Liver (tissue), 9 donors: Measurements from ENCODE around the gene EPHB2. TPM values are rescaled to one million over a fixed set of nuclear protein-coding genes. Genes with fewer than 3 reads are reported as not detected.

Experiments
- DNase-seq: peaks from one replicate; pipeline ENCODE4 v3.0.0-alpha.2; 2017; ENCODE audit warnings: low spot score
- H3K27ac ChIP-seq, 2 donors: one replicate each; pipeline ENCODE4 v1.7.0; 2013; ENCODE audit warnings: inconsistent platforms in 2 of 2, low read length in 2 of 2, control low read depth in 1 of 2, low read depth in 1 of 2, mild to moderate bottlenecking in 1 of 2
- H3K27me3 ChIP-seq, 4 donors: one replicate each; pipeline versions ENCODE4 v1.6.1 to v1.7.0; 2013; ENCODE audit warnings: low read length in 3 of 4, inconsistent platforms in 1 of 4, mild to moderate bottlenecking in 1 of 4, moderate library complexity in 1 of 4; ENCODE audit not compliant: control insufficient read depth in 4 of 4, insufficient read depth in 4 of 4
- H3K36me3 ChIP-seq, 4 donors: one replicate each; pipeline versions ENCODE4 v1.6.1 to v1.7.0; 2013; ENCODE audit warnings: low read length in 3 of 4, mild to moderate bottlenecking in 3 of 4, low read depth in 1 of 4, moderate library complexity in 1 of 4; ENCODE audit not compliant: control insufficient read depth in 4 of 4, insufficient read depth in 3 of 4
- H3K4me1 ChIP-seq, 4 donors: one replicate each; pipeline versions ENCODE4 v1.6.1 to v1.7.0; 2013; ENCODE audit warnings: low read length in 3 of 4, mild to moderate bottlenecking in 3 of 4, moderate library complexity in 1 of 4; ENCODE audit not compliant: control insufficient read depth in 4 of 4, insufficient read depth in 4 of 4
- H3K4me3 ChIP-seq, 3 donors: one replicate each; pipeline versions ENCODE4 v1.6.1 to v1.7.0; 2013; ENCODE audit warnings: low read length in 3 of 3, control low read depth in 1 of 3, low read depth in 1 of 3, mild to moderate bottlenecking in 1 of 3
- H3K9ac ChIP-seq, 2 donors: one replicate each; pipeline ENCODE4 v1.7.0; 2013; ENCODE audit warnings: low read length in 2 of 2, mild to moderate bottlenecking in 2 of 2, moderate library complexity in 2 of 2, control low read depth in 1 of 2, low read depth in 1 of 2
- H3K9me3 ChIP-seq, 4 donors: one replicate each; pipeline versions ENCODE4 v1.6.1 to v1.7.0; 2013; ENCODE audit warnings: low read length in 3 of 4; ENCODE audit not compliant: control insufficient read depth in 4 of 4
- EGR1 ChIP-seq, 2 donors: IDR thresholded peaks; 2 replicates each; pipeline ENCODE4 v1.6.1; 2016 to 2018; ENCODE audit warnings: antibody characterized with exemption in 2 of 2, low read depth in 2 of 2
- FOXA2 ChIP-seq: IDR thresholded peaks from 2 replicates; pipeline ENCODE4 v1.6.1; 2016; ENCODE audit warnings: antibody characterized with exemption
- GABPA ChIP-seq, 2 donors: IDR thresholded peaks in 1 of 2; conservative IDR thresholded peaks in 1 of 2; 2 replicates each; pipeline ENCODE4 v1.6.1; 2016; ENCODE audit warnings: antibody characterized with exemption in 2 of 2, mild to moderate bottlenecking in 1 of 2, moderate library complexity in 1 of 2
- HNF4A ChIP-seq, 2 donors: conservative IDR thresholded peaks; 2 replicates each; pipeline ENCODE4 v1.6.1; 2016; ENCODE audit warnings: antibody characterized with exemption in 2 of 2, mild to moderate bottlenecking in 2 of 2
- HNF4G ChIP-seq: IDR thresholded peaks from 2 replicates; pipeline ENCODE4 v1.6.1; 2016; ENCODE audit warnings: antibody characterized with exemption
- JUND ChIP-seq, 2 donors: IDR thresholded peaks; 2 replicates each; pipeline ENCODE4 v1.6.1; 2016; ENCODE audit warnings: antibody characterized with exemption in 2 of 2
- MAX ChIP-seq: IDR thresholded peaks from 2 replicates; pipeline ENCODE4 v1.6.1; 2016; ENCODE audit warnings: antibody characterized with exemption
- NR2F2 ChIP-seq: IDR thresholded peaks from 2 replicates; pipeline ENCODE4 v1.6.1; 2016; ENCODE audit warnings: antibody characterized with exemption
- REST ChIP-seq: IDR thresholded peaks from 2 replicates; pipeline ENCODE4 v1.6.1; 2016; ENCODE audit warnings: antibody characterized with exemption, mild to moderate bottlenecking
- RXRA ChIP-seq, 2 donors: IDR thresholded peaks; 2 replicates each; pipeline ENCODE4 v1.6.1; 2017 to 2018; ENCODE audit warnings: antibody characterized with exemption in 2 of 2, mild to moderate bottlenecking in 1 of 2
- SP1 ChIP-seq: IDR thresholded peaks from 2 replicates; pipeline ENCODE4 v1.6.1; 2018; ENCODE audit warnings: antibody characterized with exemption, mild to moderate bottlenecking
- TAF1 ChIP-seq: conservative IDR thresholded peaks from 2 replicates; pipeline ENCODE4 v1.6.1; 2016; ENCODE audit warnings: antibody characterized with exemption, mild to moderate bottlenecking
- YY1 ChIP-seq: IDR thresholded peaks from 2 replicates; pipeline ENCODE4 v1.6.1; 2016; ENCODE audit warnings: antibody characterized with exemption, mild to moderate bottlenecking
- ZBTB33 ChIP-seq: IDR thresholded peaks from 2 replicates; pipeline ENCODE4 v1.6.1; 2016; ENCODE audit warnings: antibody characterized with exemption
- WGBS: extraction: QIAGEN DNeasy Blood & Tissue Kit; methylation state at CpG from one replicate; pipeline ENCODE4 v1.1.7; 2013; 5-methylcytosine and 5-hydroxymethylcytosine counted together
- polyA plus RNA-seq, 2 donors: library from polyadenylated mRNA; stranded (reverse) in 1 of 2; unstranded in 1 of 2; fragments of 200-250 nt in 1 of 2; fragments of >200 nt in 1 of 2; fragmentation: Nextera tagmentation in 1 of 2; extraction: Ambion mirVana in 1 of 2; gene quantifications; one replicate each; pipeline versions ENCODE4 v1.2.1 to v1.2.3, GENCODE V29; 2013 to 2015
- total RNA-seq, 2 donors: library from RNA; depleted of rRNA; stranded (reverse); fragments of >200 nt; gene quantifications; one replicate each; pipeline ENCODE4 v1.2.3, GENCODE V29; 2014
- TF ChIP-seq, protein P1 (sequence below): IDR thresholded peaks from 2 replicates; pipeline ENCODE4 v1.6.1; 2016; ENCODE audit warnings: antibody characterized with exemption
- TF ChIP-seq, protein P2 (sequence below): fragments of 150-350 bp; IDR thresholded peaks from 2 replicates; pipeline ENCODE4 v1.5.1; 2017; ENCODE audit warnings: improper control_type of control experiment, low read depth, low read length; ENCODE audit not compliant: missing input control
- donor health status: healthy.
- donor health status: healthy.
- donor health status: healthy.
- donor health status: healthy.
- donor health status: healthy.

Gene EPHB2
- total and polyA plus RNA-seq, 4 donors, result 0.07 to 1.0 (median 0.38) TPM

DNA sequence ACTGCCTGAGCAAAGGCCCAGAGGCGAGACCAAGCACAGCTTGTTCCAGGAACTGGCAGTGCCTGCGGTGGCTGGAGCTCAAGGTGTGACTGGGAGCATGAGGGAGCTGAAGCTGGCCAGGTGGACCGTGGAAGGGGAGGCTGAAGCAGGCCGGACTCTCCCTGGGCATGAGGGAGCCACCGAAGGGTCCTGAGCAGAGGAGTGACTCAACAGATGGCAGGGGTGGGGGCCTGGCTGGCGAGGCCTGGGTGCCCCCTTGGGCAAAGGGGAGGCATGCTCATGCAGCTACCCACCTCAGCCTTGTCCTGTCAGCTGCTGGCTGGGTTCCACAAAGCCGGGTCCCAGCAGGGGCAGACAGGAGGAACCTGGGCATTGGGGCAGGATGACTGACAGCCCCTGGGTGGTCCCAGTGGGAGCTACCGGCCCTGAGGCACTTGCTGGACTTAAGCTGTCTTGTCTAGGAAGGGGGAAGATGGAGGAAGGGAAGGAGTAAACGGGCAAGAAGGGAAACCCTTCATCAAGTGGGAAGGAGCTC lies 143.1 kb downstream of the EPHB2 start:
- H3K9me3 ChIP-seq, result peaks cover 0 to 5% (median 2%) of the 10 kb centered on the region in 4 donors
- TF ChIP-seq ZBTB33 (no peak), EGR1 (IDR thresholded peaks at IDR 0.05; ENCODE audit: low read depth in 2 of 2) (no peak), HNF4G (no peak), REST (no peak), JUND (IDR thresholded peaks at IDR 0.05) (no peak), GABPA (IDR thresholded peaks at IDR 0.05 in 1 of 2, conservative IDR thresholded peaks at IDR 0.05 in 1 of 2) (no peak), NR2F2 (no peak), RXRA (IDR thresholded peaks at IDR 0.05) (no peak)
- TF ChIP-seq, protein P1, sequence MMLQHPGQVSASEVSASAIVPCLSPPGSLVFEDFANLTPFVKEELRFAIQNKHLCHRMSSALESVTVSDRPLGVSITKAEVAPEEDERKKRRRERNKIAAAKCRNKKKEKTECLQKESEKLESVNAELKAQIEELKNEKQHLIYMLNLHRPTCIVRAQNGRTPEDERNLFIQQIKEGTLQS, result no peak
- no peaks in the 10 kb centered on the region for H3K4me1 ChIP-seq
- DNase-seq, result no peak
- no peak overlapping the region for H3K27ac ChIP-seq
- 85% methylated on average over 9 of the region's 9 CpGs for WGBS
- H3K9ac ChIP-seq, result no peak overlapping the region
- H3K27me3 ChIP-seq, result no peaks in the 10 kb centered on the region
- H3K36me3 ChIP-seq, result no peaks in the 10 kb centered on the region
- H3K4me3 ChIP-seq, result no peak overlapping the region

DNA sequence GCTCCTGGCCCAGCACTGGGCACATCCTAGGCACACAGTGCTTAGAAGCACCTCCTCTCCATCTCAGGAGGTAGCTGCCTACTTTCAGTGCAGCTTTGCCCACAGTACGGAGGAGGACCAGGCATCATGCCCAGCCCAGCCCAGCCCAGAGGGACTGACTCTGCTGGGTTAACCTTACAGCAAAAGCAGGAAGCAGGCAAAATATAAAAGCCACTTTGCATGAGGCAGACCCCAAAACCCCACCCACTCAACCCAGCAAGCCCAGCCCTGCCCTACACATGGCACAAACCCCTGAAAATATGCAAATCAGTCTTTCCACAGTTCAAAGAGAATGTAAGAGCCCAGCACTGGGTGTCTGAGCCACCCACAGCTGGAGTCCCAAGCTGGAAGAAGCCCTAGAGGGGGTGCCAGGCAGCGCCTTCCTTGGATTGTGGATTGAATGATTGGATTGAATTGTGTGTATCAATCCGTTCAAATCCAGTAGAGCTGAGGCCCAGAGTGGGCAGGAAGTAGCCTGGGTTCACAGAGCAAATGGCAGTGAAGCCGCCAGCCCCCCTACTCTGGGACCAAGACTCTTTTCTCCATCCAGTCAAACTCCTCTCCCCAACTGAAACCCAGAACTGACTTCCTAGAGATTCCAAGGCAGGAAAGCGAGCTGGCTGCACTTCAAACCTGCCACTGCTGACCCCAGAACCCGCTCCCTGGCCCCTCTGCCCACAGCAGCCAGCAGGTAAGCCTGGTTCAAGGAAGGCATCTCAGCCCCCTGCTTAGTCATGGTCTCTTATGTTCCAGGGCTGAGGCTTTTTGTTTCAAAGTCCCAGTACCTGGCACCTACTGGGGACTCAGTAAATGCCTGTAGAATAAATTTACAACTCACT lies 144.3 kb downstream of the EPHB2 start:
- Histone ChIP-seq H3K27me3 (no peaks in the 10 kb centered on the region), H3K4me1 (no peaks in the 10 kb centered on the region), H3K36me3 (no peaks in the 10 kb centered on the region), H3K9me3 (no peaks in the 10 kb centered on the region), H3K4me3 (no peak overlapping the region), H3K27ac (no peak overlapping the region), H3K9ac (no peak overlapping the region)
- whole genome bisulfite sequencing, result 81% methylated on average over 6 of the region's 6 CpGs
- DNase-seq, result no peak
- TF ChIP-seq REST (no peak), HNF4A (conservative IDR thresholded peaks at IDR 0.05) (no peak), JUND (IDR thresholded peaks at IDR 0.05) (no peak), EGR1 (IDR thresholded peaks at IDR 0.05; ENCODE audit: low read depth in 2 of 2) (no peak), YY1 (no peak), SP1 (no peak), ZBTB33 (no peak), NR2F2 (no peak), TAF1 (no peak), FOXA2 (no peak), MAX (no peak), HNF4G (no peak), RXRA (IDR thresholded peaks at IDR 0.05) (no peak)
- TF ChIP-seq, protein P2, sequence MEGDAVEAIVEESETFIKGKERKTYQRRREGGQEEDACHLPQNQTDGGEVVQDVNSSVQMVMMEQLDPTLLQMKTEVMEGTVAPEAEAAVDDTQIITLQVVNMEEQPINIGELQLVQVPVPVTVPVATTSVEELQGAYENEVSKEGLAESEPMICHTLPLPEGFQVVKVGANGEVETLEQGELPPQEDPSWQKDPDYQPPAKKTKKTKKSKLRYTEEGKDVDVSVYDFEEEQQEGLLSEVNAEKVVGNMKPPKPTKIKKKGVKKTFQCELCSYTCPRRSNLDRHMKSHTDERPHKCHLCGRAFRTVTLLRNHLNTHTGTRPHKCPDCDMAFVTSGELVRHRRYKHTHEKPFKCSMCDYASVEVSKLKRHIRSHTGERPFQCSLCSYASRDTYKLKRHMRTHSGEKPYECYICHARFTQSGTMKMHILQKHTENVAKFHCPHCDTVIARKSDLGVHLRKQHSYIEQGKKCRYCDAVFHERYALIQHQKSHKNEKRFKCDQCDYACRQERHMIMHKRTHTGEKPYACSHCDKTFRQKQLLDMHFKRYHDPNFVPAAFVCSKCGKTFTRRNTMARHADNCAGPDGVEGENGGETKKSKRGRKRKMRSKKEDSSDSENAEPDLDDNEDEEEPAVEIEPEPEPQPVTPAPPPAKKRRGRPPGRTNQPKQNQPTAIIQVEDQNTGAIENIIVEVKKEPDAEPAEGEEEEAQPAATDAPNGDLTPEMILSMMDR, result no peak
